ENCODE data around the gene EEA1. TPM values are rescaled to one million over a fixed set of nuclear protein-coding genes. Genes with fewer than 3 reads are reported as not detected.

The EEA1 gene
- 10.2 and 13.0 TPM in 2 replicates for total RNA-seq

GRCh38 chr12:92928962-92929915 is at the start of gene EEA1:
TSS of gene EEA1 (minus strand) at chr12:92929295. CDS start at chr12:92929066, 229 bp downstream.

Other genes starting within 250 kb of the EEA1 start
- not detected in 2 replicates for gene PLEKHG7, start 226.3 kb downstream of the EEA1 start, total RNA-seq

All from pericardium fibroblast (primary cell).